Activated CD8-positive, alpha-beta memory T cell treated with anti-CD3 and anti-CD28 coated beads, Interleukin-2, amount 50 U/mL, for 24 hours (primary cell): ENCODE measurements around the gene PRDM11.
"Not testable (repeated sequence)": the region's sequence is repeated elsewhere in the genome, so short reads cannot be mapped to it uniquely, and the experiment has no call there.

Experiments used
- DNase-seq: peaks from one replicate; pipeline ENCODE4 v3.0.0-alpha.2; 2020; ENCODE audit errors: extremely low read depth

Gene PRDM11

GRCh38 chr11:45233121-45233803 lies 86.8 kb downstream of the PRDM11 start:
- DNase-seq: peak; percentile 30

- DNase-seq: no peak
Observed at GRCh38 chr11:45233804-45234170, 87.3 kb downstream of the PRDM11 start.

DNA sequence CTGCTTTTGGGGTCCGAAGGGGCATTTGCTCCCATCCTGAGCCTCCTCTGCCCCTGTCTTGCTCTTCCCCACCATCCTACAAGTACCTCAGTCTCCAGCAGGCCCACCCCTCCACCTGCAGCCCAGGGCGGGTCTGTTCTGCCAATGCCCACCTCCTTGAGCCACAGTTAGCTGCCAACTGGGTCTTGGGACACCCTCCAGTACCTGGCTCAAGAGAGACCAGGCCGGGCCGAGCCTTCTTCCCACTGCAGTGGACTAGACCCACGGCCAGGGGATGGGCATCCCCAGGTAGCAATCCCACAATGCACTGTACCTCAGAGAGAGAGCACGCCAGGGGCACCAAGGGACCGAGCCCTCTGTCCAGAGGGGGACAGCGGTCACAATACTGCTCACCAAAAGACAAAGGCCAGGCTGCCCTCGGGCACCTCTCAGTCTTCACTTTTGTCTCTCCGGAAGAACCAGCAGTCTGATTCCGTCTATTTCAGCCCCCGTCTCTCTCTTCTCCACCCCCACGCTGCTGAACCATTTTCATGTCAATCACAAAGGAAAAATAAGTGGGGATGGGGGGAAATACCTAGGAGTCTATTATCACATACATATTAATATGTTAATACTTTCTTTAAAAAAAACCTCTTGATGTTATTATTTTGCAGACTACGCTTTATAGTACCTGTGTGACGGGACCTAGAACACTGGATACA lies 88.0 kb downstream of the PRDM11 start:
- no peak for DNase-seq

DNA sequence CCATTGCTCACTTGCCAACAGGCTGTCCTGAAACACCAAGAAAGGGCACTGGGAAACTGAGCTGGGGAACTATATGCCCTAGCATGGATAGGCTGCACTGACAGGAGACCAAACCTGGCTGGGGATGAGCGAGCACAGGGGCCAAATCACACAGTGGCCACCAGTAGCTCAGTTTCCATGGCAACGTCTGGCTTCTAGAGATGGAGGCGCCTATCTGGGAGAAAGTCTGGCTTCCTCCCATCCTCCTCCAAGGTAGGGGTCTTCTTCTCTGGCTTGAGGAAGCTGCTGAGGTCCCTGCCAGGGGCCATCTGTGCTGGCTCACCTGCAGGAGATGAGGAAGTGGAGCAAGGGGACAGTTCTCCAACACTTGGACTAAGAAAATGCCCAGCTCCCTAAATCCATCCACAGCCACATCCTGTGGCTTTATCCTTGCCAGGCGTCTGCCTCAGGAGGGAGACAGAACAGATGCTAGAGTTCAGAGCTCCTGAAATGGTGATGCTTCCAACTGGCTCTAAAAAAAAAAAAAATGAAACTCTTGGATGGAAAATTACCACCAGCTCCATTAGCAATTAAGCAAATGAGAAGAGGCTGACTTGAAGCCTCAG lies 91.4 kb downstream of the PRDM11 start:
- DNase-seq: no peak

DNA sequence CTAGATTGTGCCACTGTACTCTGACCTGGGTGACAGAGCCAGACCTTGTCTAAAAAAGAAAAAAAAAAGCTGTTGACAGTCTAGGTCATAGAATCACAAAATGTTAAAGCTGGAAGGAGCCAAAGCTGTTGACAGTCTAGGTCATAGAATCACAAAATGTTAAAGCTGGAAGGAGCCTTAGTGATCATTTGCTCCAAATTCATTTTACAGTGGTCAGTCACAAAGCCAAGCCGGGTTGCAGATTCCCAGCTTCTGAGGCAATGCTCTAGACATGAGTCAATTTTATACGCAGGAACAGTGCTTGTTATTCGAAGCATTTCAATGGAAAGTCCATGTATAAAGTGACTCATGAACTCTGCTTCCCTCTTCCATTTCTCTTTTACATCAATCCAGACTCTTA lies 92.3 kb downstream of the PRDM11 start:
- DNase-seq: no peak

- DNase-seq: no peak
Observed at GRCh38 chr11:45239733-45240132, 93.3 kb downstream of the PRDM11 start.

DNA sequence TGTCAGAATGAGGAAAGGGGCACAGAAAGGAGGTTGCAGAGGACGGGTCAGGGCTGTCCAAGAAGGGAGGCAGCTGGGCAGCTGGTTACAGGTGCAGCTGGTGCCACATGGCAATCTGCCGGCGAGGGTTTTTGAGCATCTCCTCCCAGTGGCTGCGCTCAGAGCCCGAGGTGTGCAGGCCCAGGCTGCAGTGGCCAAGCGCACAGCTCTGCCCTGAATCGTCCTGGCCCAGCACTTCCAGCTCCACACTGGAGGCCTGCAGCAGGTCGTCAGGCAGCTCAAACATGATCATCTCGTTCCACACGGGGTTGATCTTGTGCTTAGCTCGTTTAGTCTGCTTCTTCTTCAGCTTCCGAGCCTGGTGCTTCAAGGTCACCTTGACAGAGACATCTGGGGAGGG lies 97.5 kb downstream of the PRDM11 start:
- DNase-seq: no peak

DNA sequence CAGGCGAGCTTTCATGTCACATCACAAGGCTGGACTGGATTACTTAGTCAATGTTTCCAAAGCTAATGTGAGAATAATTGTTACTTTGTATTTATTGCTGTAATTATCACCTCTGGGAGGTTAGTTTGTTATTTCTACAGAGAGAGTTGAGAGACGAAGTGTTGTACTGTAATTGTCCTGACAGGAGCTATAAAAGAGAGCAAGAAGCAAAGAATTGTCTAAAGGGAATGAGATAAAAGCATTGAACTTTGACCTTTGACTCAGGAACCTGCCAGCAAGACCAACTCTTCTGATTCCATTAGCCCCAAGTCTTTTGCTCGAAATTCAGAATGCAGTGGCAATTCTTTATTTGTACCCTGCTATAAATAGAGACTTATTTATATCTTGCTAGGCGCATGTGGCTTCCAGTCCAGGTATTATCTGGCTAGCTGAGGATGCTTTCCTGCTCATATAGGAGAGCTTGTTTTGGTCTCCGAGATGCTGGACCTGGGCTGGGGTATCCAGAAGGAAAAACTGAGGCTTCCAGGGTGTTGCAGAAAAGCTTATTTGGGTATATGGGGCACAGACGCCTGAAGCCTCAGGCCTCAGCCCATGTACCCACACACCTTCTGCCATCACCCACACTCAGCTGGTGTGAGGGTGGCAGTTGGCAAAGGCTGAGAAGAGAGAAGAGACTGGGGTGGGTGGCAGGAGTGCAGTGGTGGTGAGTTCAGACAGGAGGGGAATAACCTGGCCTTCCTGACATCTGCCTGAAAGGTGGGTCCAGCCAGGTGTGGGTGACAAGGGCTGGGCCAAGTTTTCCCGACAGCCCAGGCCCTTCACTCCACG lies 99.0 kb downstream of the PRDM11 start:
- no peak for DNase-seq

- no peak for DNase-seq
Observed at GRCh38 chr11:45246241-45246640, 99.8 kb downstream of the PRDM11 start.

DNA sequence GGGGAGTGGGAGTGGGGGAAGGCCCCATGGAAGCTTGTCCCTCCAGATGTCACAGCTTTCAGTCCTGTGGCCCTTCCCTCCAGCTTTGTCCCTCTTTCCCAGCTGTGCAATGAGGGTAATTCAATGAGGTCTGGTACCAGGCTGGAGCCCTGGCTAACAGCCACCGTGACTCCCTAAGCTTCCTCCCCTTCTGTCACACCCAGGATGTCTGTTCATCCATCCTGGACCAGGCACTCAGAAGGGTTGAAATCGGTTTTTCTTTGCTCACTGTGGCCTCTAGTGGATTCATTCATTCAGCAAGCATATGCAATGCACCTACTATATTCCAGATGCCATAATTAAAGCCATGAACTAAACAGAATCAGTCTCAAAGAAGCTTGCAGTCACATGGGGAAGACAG lies 101.0 kb downstream of the PRDM11 start:
- no peak for DNase-seq

DNA sequence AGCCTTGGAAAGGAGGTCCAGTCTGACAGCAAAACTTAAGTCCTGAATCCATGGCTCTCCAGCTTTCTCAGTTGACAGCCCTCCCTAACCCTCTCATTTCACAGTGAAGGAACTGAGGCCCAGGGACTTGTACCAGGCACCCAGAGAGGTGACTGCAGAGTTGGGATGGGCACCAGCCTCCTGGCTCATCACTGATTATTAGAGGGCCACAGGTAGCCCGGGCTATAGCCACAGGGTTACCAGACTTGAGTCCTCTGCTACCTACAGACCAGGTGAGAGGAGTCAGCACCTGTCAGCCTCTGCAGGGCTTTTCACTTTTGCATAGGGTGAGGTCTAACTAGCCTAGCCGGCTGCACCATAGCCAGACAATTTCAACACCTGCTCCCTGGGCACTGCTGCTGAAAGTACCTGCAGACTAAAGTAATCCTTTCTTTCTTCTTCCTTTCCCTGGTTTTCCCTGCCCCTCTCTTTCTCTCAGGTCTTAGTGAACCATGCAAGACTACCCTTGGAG lies 102.1 kb downstream of the PRDM11 start:
- DNase-seq: no peak

DNA sequence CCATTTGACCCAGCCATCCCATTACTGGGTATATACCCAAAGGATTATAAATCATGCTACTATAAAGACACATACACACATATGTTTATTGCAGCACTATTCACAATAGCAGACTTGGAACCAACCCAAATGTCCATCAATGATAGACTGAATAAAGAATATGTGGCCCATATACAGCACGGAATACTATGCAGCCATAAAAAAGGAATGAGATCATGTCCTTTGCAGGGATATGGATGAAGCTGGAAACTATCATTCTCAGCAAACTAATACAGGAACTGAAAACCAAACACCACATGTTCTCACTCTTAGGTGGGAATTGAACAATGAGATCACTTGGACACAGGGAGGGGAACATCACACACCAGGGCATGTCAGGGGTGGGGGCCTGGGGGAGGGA lies 102.9 kb downstream of the PRDM11 start:
- DNase-seq: not testable (repeated sequence)

GRCh38 chr11:45250035-45250718 lies 103.7 kb downstream of the PRDM11 start:
- no peak for DNase-seq

GRCh38 chr11:45252134-45252856 lies 105.9 kb downstream of the PRDM11 start:
- DNase-seq: no peak

- no peak for DNase-seq
Observed at GRCh38 chr11:45252877-45253276, 106.4 kb downstream of the PRDM11 start.

DNA sequence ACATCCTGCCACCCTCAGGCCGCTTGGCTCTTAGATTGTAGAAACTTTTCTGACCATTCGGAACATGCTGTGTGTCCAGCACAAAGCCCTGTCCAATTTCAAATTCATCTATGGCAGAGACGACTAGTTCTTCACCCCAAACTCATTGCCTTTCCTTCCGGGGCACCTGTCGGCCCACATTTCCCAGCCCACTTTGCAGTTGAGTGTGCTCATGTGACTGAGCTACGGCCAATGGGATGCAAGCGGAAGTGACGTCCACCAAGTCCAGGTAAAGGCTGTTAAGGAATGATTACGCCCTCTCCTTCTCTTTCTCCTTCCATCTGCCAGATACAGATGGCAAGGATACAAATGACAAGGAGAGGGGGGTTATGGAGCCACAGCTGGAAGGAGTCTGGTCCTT lies 107.2 kb downstream of the PRDM11 start:
- no peak for DNase-seq

- no peak for DNase-seq
Observed at GRCh38 chr11:45254070-45254469, 107.6 kb downstream of the PRDM11 start.

GRCh38 chr11:45258982-45259530 lies 112.6 kb downstream of the PRDM11 start:
- DNase-seq: no peak

DNA sequence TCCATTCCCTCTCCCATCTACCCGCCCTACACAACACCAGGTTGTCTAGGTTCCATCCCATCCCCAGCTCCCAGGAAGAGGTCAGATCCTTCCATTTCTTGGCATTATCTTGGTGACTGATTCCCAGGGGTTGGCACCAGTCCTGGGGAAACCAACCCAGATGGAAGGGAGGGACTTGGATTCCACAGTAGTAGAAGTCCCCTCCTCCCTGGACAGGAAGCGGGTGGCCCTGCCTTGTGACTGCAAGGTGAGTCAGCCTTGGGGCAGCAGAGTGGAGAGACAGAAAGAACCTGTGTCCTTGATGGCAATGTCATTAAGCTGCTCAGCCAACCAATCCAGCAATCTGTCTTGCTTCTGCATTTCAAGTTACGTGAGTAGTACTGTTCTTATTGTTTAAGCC lies 113.2 kb downstream of the PRDM11 start:
- DNase-seq: no peak

DNA sequence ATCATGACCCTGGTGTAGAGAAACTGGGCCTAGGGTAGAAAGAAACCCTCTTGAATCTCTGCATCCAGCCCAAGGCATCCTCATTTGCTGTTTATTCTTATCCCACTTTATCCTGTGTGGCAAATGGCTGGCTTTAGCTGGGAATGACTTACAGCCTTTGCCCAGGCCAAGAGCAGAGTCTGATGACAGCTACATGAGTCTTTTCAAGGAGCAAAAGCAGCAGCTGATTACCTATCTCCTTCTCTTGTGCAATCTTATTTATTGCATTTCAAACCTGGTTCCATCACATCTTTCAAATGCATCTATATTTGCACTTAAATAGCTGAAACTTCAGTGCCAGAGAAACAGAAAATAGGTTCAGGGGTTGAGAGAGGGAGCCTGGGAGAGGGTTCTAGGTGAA lies 113.6 kb downstream of the PRDM11 start:
- no peak for DNase-seq

DNA sequence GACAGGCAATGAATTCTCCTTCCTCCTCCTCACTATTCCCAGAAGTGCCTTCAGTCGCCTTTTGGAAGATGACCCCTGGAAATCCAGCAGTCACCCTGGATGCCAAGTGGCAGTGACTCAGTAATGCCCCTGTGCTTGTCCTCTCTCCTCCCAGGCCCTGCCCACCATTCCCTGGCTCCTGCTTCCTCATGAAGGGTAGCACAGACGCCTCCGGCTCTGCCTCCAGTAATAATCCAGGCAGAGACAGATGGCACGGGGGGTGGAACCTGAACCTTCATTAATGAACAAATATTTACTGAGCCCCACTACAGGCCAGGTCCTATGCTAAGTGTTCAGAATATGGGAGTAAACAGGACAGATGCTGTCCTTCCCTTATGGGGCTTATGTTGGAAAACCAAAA lies 116.5 kb downstream of the PRDM11 start:
- no peak for DNase-seq
